ENCODE measurements around the gene MADCAM1.

MADCAM1 gene

DNA sequence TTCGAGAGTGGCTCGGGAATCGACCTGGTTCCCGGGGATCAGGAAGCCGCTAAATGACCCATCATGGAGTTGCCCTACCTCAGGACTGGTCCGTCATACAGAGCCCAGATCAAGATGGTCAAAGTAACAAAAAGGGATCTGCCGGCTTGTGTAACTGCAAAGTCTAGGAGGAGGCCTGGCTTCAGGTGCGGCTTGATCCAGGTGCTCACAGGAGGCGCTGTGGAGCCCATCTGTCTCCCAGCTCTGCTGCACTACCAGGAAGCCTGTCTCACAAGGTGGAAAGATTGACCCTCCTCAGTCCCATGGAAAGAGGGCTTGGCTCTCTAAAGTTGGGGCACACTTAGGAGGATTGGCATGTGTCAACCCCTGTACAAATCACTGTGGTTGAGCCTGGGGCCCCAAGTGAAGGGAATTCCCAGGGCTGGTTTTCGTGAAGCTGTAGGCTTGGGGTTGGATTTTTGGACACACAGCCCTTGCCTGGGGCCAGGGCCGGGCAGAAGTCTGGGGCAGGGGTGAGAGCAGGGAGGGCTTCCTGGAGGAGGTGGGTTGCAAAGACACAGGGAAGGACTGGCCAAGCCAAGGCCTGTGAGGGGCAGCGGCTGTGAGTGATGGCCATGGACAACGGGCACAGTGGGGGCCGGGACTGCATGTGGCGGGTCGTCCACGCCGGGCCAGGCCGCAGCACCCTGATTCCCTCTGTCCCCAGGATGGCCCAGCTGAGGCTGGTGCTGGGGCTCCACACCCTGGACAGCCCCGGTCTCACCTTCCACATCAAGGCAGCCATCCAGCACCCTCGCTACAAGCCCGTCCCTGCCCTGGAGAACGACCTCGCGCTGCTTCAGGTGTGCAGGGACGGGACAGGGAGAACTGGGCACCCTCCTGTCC, 51.8 kb downstream of the MADCAM1 start:
- DNase-seq = no peak
- H3K4me3 Mint-ChIP-seq = no peak overlapping the region

DNA sequence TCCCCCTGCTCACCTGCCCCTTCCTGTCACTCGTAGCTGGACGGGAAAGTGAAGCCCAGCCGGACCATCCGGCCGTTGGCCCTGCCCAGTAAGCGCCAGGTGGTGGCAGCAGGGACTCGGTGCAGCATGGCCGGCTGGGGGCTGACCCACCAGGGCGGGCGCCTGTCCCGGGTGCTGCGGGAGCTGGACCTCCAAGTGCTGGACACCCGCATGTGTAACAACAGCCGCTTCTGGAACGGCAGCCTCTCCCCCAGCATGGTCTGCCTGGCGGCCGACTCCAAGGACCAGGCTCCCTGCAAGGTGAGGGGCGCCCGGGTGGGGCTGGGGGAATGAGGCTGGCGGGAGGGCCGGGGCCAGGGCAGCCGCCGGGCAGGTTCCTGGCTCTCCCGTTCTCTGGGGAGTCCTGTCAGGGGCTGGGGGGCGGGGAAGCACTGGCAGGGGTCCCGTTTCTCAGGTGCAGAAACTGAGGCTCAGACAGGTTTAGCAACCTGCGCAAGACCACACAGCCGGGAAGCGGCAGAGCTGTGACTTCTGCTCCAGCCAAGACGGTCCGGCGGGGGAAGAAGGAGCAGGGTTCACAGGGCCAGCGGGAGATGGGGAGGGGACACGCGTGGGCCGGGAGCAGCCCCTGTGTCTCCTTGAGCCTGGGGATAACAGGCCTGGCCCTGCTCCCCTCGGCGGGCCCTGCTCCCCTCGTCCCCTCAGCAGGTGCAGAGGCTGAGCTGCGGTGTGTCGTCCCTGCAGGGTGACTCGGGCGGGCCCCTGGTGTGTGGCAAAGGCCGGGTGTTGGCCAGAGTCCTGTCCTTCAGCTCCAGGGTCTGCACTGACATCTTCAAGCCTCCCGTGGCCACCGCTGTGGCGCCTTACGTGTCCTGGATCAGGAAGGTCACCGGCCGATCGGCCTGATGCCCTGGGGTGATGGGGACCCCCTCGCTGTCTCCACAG, 52.9 kb downstream of the MADCAM1 start:
- H3K4me3 Mint-ChIP-seq = no peak overlapping the region

More for the DNA sequence above, 51.8 kb downstream of the MADCAM1 start:
- Mint-ChIP-seq H3K9me3 (no peaks in the 10 kb centered on the region), H3K36me3 (ENCODE audit: low read depth) (peaks cover 3% of the 10 kb centered on the region), H3K27me3 (ENCODE audit: low read depth, poor library complexity) (no peaks in the 10 kb centered on the region), H3K27ac (no peak overlapping the region), H3K4me1 (peaks cover 18% of the 10 kb centered on the region)
- TF ChIP-seq, protein P1, sequence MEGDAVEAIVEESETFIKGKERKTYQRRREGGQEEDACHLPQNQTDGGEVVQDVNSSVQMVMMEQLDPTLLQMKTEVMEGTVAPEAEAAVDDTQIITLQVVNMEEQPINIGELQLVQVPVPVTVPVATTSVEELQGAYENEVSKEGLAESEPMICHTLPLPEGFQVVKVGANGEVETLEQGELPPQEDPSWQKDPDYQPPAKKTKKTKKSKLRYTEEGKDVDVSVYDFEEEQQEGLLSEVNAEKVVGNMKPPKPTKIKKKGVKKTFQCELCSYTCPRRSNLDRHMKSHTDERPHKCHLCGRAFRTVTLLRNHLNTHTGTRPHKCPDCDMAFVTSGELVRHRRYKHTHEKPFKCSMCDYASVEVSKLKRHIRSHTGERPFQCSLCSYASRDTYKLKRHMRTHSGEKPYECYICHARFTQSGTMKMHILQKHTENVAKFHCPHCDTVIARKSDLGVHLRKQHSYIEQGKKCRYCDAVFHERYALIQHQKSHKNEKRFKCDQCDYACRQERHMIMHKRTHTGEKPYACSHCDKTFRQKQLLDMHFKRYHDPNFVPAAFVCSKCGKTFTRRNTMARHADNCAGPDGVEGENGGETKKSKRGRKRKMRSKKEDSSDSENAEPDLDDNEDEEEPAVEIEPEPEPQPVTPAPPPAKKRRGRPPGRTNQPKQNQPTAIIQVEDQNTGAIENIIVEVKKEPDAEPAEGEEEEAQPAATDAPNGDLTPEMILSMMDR (IDR thresholded peaks at IDR 0.05) = no peak

DNA sequence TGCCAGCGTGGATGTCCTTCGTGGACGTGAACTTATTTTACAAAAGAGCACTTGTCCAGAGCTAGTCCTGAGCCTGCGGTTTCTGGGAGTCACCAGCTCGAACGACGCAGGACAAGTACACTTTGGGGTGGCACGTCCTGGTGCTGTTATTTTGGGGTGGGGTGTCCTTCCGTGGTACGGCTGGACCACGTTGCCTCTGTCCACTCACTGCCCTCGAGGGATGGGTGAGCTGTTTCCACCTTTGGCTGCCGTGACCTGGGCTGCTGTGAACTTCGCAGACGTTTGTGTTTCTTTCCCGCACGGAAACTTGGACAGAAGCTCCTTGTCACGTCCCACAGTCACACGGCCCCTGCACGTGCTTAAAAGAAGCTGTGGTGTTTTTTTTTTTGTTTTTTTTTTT, 58.5 kb downstream of the MADCAM1 start:
- TF ChIP-seq, protein P1 (IDR thresholded peaks at IDR 0.05) = no peak
- Mint-ChIP-seq H3K27ac (no peak overlapping the region), H3K9me3 (peaks cover 4% of the 10 kb centered on the region), H3K27me3 (ENCODE audit: low read depth, poor library complexity) (peaks cover 9% of the 10 kb centered on the region), H3K4me3 (no peak overlapping the region), H3K4me1 (peaks cover 28% of the 10 kb centered on the region), H3K36me3 (ENCODE audit: low read depth) (peaks cover 3% of the 10 kb centered on the region)
- DNase-seq = no peak

More for the DNA sequence above, 52.9 kb downstream of the MADCAM1 start:
- H3K27me3 Mint-ChIP-seq (ENCODE audit: low read depth, poor library complexity) = peaks cover under 1% of the 10 kb centered on the region
- no peaks in the 10 kb centered on the region for H3K36me3 Mint-ChIP-seq (ENCODE audit: low read depth)
- TF ChIP-seq, protein P1 (IDR thresholded peaks at IDR 0.05) = no peak
- DNase-seq = no peak
- H3K9me3 Mint-ChIP-seq = no peaks in the 10 kb centered on the region
- H3K4me1 Mint-ChIP-seq = peaks cover 13% of the 10 kb centered on the region
- H3K27ac Mint-ChIP-seq = no peak overlapping the region
